ENCODE results near the gene FAM219A. TPM values are rescaled to one million over a fixed set of nuclear protein-coding genes. Genes with fewer than 3 reads are reported as not detected.
"Not testable (repeated sequence)": the region's sequence is repeated elsewhere in the genome, so short reads cannot be mapped to it uniquely, and the experiment has no call there.

FAM219A gene
- total RNA-seq, 4 donors from 2014 or later = 6.6 to 14.3 (median 10.5) TPM

DNA sequence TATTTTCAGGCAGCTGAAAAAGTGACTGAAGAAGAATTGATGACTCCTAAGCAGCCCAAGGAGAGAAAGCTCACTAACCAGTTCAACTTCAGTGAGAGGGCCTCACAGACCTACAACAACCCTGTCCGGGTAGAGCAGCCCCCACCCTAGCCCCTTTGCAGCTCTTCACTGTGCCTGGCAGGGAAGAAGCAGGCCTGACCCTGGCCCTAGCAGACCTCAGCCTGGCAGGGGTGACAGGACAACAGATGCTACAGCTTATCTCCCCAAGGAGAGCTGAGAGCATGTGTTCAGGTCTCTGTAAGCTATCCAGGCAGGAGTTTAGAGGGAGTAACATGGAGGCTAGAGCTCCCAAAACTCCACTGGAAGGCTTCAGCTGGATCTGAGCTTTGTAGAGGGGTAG is 32.0 kb upstream of the FAM219A start:
- Histone ChIP-seq H3K4me3 (replicated peaks in 1 of 3) (no peak overlapping the region), H3K27me3 (no peaks in the 10 kb centered on the region), H3K36me3 (no peaks in the 10 kb centered on the region), H3K27ac (no peak overlapping the region), H3K9me3 (no peaks in the 10 kb centered on the region), H3K4me1 (no peaks in the 10 kb centered on the region)
- WGBS, 2 donors = 77 to 100% methylated on average over 1 of the region's 1 CpG
- intact Hi-C loops (cut with DNase I) = no loop called here
- no peak for DNase-seq
- no peak for TF ChIP-seq POLR2A (IDR thresholded peaks at IDR 0.05)
- TF ChIP-seq, protein P1, sequence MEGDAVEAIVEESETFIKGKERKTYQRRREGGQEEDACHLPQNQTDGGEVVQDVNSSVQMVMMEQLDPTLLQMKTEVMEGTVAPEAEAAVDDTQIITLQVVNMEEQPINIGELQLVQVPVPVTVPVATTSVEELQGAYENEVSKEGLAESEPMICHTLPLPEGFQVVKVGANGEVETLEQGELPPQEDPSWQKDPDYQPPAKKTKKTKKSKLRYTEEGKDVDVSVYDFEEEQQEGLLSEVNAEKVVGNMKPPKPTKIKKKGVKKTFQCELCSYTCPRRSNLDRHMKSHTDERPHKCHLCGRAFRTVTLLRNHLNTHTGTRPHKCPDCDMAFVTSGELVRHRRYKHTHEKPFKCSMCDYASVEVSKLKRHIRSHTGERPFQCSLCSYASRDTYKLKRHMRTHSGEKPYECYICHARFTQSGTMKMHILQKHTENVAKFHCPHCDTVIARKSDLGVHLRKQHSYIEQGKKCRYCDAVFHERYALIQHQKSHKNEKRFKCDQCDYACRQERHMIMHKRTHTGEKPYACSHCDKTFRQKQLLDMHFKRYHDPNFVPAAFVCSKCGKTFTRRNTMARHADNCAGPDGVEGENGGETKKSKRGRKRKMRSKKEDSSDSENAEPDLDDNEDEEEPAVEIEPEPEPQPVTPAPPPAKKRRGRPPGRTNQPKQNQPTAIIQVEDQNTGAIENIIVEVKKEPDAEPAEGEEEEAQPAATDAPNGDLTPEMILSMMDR (IDR thresholded peaks at IDR 0.05) = no peak

DNA sequence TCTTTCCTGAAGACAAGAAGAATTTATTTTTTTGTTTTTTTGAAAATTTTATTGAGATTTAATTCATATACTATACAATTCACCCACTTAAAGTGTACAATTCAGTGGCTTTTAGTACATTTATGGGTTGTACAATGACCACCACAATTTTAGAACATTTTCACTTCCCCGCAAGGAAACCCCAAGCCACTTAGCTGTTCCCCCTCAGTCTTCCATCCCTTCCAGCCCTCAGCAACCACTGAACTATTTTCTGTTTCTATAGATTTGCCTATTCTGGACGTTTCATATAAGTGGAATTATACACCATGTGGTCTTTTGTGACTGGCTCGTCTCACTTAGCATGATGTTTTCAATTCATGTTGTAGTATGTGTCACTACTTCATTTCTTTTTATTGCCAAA is 28.2 kb upstream of the FAM219A start:
- WGBS, 2 donors = 68 to 69% methylated on average over 3 of the region's 3 CpGs
- Histone ChIP-seq H3K4me3 (replicated peaks in 1 of 3) (no peak overlapping the region), H3K9me3 (no peaks in the 10 kb centered on the region), H3K4me1 (no peaks in the 10 kb centered on the region), H3K27ac (no peak overlapping the region), H3K27me3 (no peaks in the 10 kb centered on the region), H3K36me3 (no peaks in the 10 kb centered on the region)
- intact Hi-C loops (cut with DNase I) = no loop called here
- TF ChIP-seq POLR2A (IDR thresholded peaks at IDR 0.05) = no peak
- TF ChIP-seq, protein P1 (IDR thresholded peaks at IDR 0.05) = no peak
- DNase-seq = no peak

DNA sequence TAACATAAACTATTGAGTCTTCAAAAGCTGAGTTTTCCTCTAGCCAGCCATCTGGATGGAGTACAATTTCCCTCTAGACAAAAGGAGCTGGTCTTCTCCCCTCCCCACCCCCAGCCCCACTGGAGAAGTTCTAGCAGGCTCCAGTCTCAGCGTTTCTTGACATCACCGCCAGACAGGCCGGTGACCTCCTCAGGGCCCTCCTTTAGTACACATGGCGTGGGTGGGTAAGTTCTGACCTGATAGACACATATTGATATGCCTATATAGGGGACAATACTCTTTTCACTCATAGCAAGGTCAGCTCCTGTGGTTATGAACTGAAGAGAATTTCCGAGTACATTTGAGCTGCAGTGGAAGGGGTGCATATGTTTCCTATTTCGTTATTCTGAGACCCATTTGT is 27.5 kb upstream of the FAM219A start:
- TF ChIP-seq, protein P1 (IDR thresholded peaks at IDR 0.05) = no peak
- TF ChIP-seq POLR2A (IDR thresholded peaks at IDR 0.05) = no peak
- Histone ChIP-seq H3K4me1 (no peaks in the 10 kb centered on the region), H3K27me3 (no peaks in the 10 kb centered on the region), H3K27ac (no peak overlapping the region), H3K9me3 (no peaks in the 10 kb centered on the region), H3K4me3 (replicated peaks in 1 of 3) (no peak overlapping the region), H3K36me3 (no peaks in the 10 kb centered on the region)
- intact Hi-C loops (cut with DNase I) = no loop called here
- WGBS, 2 donors = 83 to 84% methylated on average over 6 of the region's 6 CpGs
- no peak for DNase-seq

DNA sequence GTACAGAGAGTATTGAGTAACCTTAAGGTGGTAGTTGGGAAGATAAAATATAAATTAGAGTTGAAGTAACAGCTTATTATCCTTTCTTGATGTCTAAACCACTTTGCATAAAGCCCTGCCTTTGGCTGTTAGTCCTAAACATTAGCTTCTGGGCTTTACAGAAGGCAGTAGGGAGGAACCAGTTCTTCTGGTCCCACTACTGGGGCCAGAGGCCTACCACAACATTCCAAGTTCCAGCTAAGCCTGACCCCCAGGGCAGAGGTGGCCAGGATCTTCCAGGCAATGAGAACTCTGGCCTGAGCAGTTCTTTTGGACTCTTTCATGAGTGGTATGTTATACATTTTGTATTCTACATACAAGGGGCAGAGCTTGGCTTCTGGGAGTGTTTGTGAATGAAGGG is 26.3 kb upstream of the FAM219A start:
- Histone ChIP-seq H3K27me3 (no peaks in the 10 kb centered on the region), H3K36me3 (no peaks in the 10 kb centered on the region), H3K4me1 (no peaks in the 10 kb centered on the region), H3K9me3 (no peaks in the 10 kb centered on the region), H3K4me3 (replicated peaks in 1 of 3) (no peak overlapping the region), H3K27ac (no peak overlapping the region)
- intact Hi-C loops (cut with DNase I) = no loop called here
- DNase-seq = no peak
- TF ChIP-seq, protein P1 (IDR thresholded peaks at IDR 0.05) = no peak
- TF ChIP-seq POLR2A (IDR thresholded peaks at IDR 0.05) = no peak

DNA sequence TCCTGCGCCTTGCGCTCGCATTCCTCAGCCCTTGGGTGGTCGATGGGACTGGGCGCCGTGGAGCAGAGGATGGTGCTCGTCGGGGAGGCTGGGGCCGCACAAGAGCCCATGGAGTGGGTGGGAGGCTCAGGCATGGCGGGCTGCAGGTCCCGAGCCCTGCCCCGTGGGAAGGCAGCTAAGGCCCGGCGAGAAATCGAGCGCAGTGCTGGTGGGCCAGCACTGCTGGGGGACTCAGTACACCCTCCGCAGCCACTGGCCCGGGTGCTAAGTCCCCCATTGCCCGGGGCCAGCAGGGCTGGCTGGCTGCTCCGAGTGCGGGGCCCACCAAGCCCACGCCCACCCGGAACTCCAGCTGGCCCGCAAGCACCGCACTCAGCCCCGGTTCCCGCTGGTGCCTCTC is 24.4 kb upstream of the FAM219A start:
- DNase-seq; H3K4me1 ChIP-seq; H3K36me3 ChIP-seq; H3K27me3 ChIP-seq; H3K4me3 ChIP-seq (replicated peaks in 1 of 3); H3K27ac ChIP-seq; intact Hi-C loops (cut with DNase I); H3K9me3 ChIP-seq: not testable (repeated sequence)
- WGBS, 2 donors = 95 to 99% methylated on average over 11 to 16 of the region's 27 CpGs

DNA sequence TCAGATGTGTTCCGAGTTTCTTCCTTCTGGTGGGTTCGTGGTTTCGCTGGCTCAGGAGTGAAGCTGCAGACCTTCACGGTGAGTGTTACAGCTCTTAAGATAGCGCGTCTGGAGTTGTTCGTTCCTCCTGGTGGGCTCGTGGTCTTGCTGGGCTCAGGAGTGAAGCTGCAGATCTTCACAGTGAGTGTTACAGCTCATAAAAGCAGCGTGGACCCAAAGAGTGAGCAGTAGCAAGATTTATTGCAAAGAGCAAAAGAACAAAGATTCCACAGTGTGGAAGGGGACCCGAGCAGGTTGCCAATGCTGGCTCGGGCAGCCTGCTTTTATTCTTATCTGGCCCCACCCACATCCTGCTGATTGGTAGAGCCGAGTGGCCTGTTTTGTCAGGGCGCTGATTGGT is 23.2 kb upstream of the FAM219A start:
- H3K27me3 ChIP-seq; DNase-seq; intact Hi-C loops (cut with DNase I); H3K4me1 ChIP-seq; H3K4me3 ChIP-seq (replicated peaks in 1 of 3); H3K36me3 ChIP-seq; H3K9me3 ChIP-seq; H3K27ac ChIP-seq: not testable (repeated sequence)
- 77 to 88% methylated on average over 13 of the region's 13 CpGs for whole genome bisulfite sequencing, 2 donors
